H9 (cell line): ENCODE results near the gene ENKUR. TPM values are rescaled to one million over a fixed set of nuclear protein-coding genes. Genes with fewer than 3 reads are reported as not detected.

Source experiments
- DNase-seq: peaks from one replicate; pipeline ENCODE4 v3.0.0-alpha.2; 2017
- H2AFZ ChIP-seq: one replicate; pipeline ENCODE4 v1.6.1; 2013; ENCODE audit warnings: mild to moderate bottlenecking, low read length, control low read depth, moderate library complexity
- H2AK5ac ChIP-seq: 2 replicates; pipeline ENCODE4 v1.6.1; 2013; ENCODE audit warnings: low read length, control low read depth, mixed read lengths; ENCODE audit not compliant: insufficient read length
- H2BK120ac ChIP-seq: one replicate; pipeline ENCODE4 v1.6.1; 2013; ENCODE audit warnings: low read depth, mild to moderate bottlenecking, low read length, control low read depth, inconsistent platforms; ENCODE audit not compliant: poor library complexity, severe bottlenecking
- H2BK12ac ChIP-seq: 2 replicates; pipeline ENCODE4 v1.6.1; 2013; ENCODE audit warnings: low read length, control low read depth, mixed read lengths, low read depth; ENCODE audit not compliant: insufficient read length
- H2BK15ac ChIP-seq: 2 replicates; pipeline ENCODE4 v1.6.1; 2013; ENCODE audit warnings: low read depth, low read length, control low read depth
- H2BK20ac ChIP-seq: one replicate; pipeline ENCODE4 v1.6.1; 2013; ENCODE audit warnings: low read depth, mild to moderate bottlenecking, low read length, control low read depth, inconsistent platforms; ENCODE audit not compliant: poor library complexity, severe bottlenecking
- H2BK5ac ChIP-seq: 2 replicates; pipeline ENCODE4 v1.6.1; 2013; ENCODE audit warnings: low read length, control low read depth, mixed read lengths; ENCODE audit not compliant: insufficient read length
- H3K14ac ChIP-seq: 2 replicates; pipeline ENCODE4 v1.6.1; 2013; ENCODE audit warnings: low read length, control low read depth; ENCODE audit not compliant: insufficient read depth
- H3K18ac ChIP-seq: 2 replicates; pipeline ENCODE4 v1.6.1; 2013; ENCODE audit warnings: low read depth, mild to moderate bottlenecking, mixed read lengths, low read length, control low read depth; ENCODE audit not compliant: insufficient read length
- H3K23ac ChIP-seq: 2 replicates; pipeline ENCODE4 v1.6.1; 2013; ENCODE audit warnings: low read length, control low read depth, mixed read lengths, low read depth; ENCODE audit not compliant: insufficient read length
- H3K23me2 ChIP-seq: 2 replicates; pipeline ENCODE4 v1.6.1; 2013; ENCODE audit warnings: low read depth, mild to moderate bottlenecking, mixed read lengths, low read length, control low read depth; ENCODE audit not compliant: insufficient read length, poor library complexity, severe bottlenecking
- H3K27ac ChIP-seq: 2 replicates; pipeline ENCODE4 v1.5.1; 2013; ENCODE audit warnings: low read length, control low read depth, mixed read lengths, low read depth; ENCODE audit not compliant: insufficient read length
- H3K27me3 ChIP-seq: 2 replicates; pipeline ENCODE4 v1.6.1; 2013; ENCODE audit warnings: low read length, control low read depth, inconsistent platforms; ENCODE audit not compliant: insufficient read depth
- H3K4ac ChIP-seq: 2 replicates; pipeline ENCODE4 v1.6.1; 2013; ENCODE audit warnings: low read depth, mild to moderate bottlenecking, control low read depth, inconsistent platforms, low read length, moderate library complexity
- H3K4me1 ChIP-seq: 2 replicates; pipeline ENCODE4 v1.6.1; 2013; ENCODE audit warnings: low read length, control low read depth, inconsistent platforms; ENCODE audit not compliant: insufficient read depth
- H3K4me2 ChIP-seq: 2 replicates; pipeline ENCODE4 v1.6.1; 2013; ENCODE audit warnings: low read length, control low read depth, mixed read lengths; ENCODE audit not compliant: insufficient read length, insufficient read depth
- H3K56ac ChIP-seq: 2 replicates; pipeline ENCODE4 v1.6.1; 2013; ENCODE audit warnings: low read depth, mild to moderate bottlenecking, mixed read lengths, low read length, control low read depth; ENCODE audit not compliant: insufficient read length
- H3K79me1 ChIP-seq: 2 replicates; pipeline ENCODE4 v1.6.1; 2013; ENCODE audit warnings: low read depth, mild to moderate bottlenecking, moderate library complexity, low read length, control low read depth, inconsistent platforms; ENCODE audit not compliant: insufficient read depth, poor library complexity, severe bottlenecking
- H3K79me2 ChIP-seq: 2 replicates; pipeline ENCODE4 v1.6.1; 2013; ENCODE audit warnings: low read length, control low read depth, inconsistent platforms; ENCODE audit not compliant: insufficient read depth
- H3K9ac ChIP-seq: 2 replicates; pipeline ENCODE4 v1.6.1; 2013; ENCODE audit warnings: low read length, control low read depth, mixed read lengths; ENCODE audit not compliant: insufficient read length; ENCODE audit errors: extremely low read depth
- H3K9me3 ChIP-seq: one replicate; pipeline ENCODE4 v1.6.1; 2013; ENCODE audit warnings: low read depth, low read length, inconsistent platforms; ENCODE audit not compliant: control insufficient read depth
- H3T11ph ChIP-seq: one replicate; pipeline ENCODE4 v1.6.1; 2013; ENCODE audit warnings: mild to moderate bottlenecking, low read length, control low read depth, inconsistent platforms
- H4K20me1 ChIP-seq: one replicate; pipeline ENCODE4 v1.6.1; 2013; ENCODE audit not compliant: control insufficient read depth, insufficient read length, insufficient read depth
- H4K5ac ChIP-seq: 2 replicates; pipeline ENCODE4 v1.6.1; 2013; ENCODE audit warnings: low read depth, mild to moderate bottlenecking, mixed read lengths, low read length, control low read depth; ENCODE audit not compliant: insufficient read length
- H4K8ac ChIP-seq: replicated peaks from 2 replicates; pipeline ENCODE4 v1.6.1; 2013; ENCODE audit warnings: low read length, control low read depth, mixed read lengths, low read depth; ENCODE audit not compliant: insufficient read length
- H4K91ac ChIP-seq: 2 replicates; pipeline ENCODE4 v1.6.1; 2013; ENCODE audit warnings: low read depth, mild to moderate bottlenecking, moderate library complexity, mixed read lengths, low read length, control low read depth; ENCODE audit not compliant: insufficient read length
- H3K27ac Mint-ChIP-seq, 3 experiments: 2 replicates in 2 of 3; 3 replicates in 1 of 3; pipeline ENCODE4 v1.8.0; 2020 to 2021; ENCODE audit warnings: mixed read lengths in 3 of 3, mild to moderate bottlenecking in 1 of 3, moderate library complexity in 1 of 3
- H3K27me3 Mint-ChIP-seq: 2 replicates; pipeline ENCODE4 v1.8.0; 2021; ENCODE audit warnings: low read depth, mild to moderate bottlenecking, moderate library complexity, mixed read lengths
- H3K36me3 Mint-ChIP-seq, 3 experiments: 2 replicates in 2 of 3; 3 replicates in 1 of 3; pipeline ENCODE4 v1.8.0; 2020 to 2021; ENCODE audit warnings: low read depth in 3 of 3, mixed read lengths in 3 of 3; ENCODE audit not compliant: insufficient read depth in 1 of 3
- H3K4me1 Mint-ChIP-seq, 2 experiments: 2 replicates each; pipeline ENCODE4 v1.8.0; 2020; ENCODE audit warnings: mixed read lengths in 2 of 2
- H3K4me3 Mint-ChIP-seq, 2 experiments: 2 replicates in 1 of 2; 3 replicates in 1 of 2; pipeline ENCODE4 v1.8.0; 2020 to 2021; ENCODE audit warnings: mild to moderate bottlenecking in 2 of 2, mixed read lengths in 2 of 2, moderate library complexity in 1 of 2
- H3K9me3 Mint-ChIP-seq, 2 experiments: 2 replicates in 1 of 2; 3 replicates in 1 of 2; pipeline ENCODE4 v1.8.0; 2020; ENCODE audit warnings: mild to moderate bottlenecking in 2 of 2, mixed read lengths in 2 of 2, moderate library complexity in 1 of 2
- CTCF ChIP-seq: fragments of 200-600 bp; sonication (generic); conservative IDR thresholded peaks from 3 replicates; pipeline ENCODE4 v1.8.0; 2021; ENCODE audit warnings: antibody characterized with exemption, mild to moderate bottlenecking
- WGBS: extraction: QIAGEN DNeasy Blood & Tissue Kit; methylation state at CpG from one replicate; pipeline ENCODE4 v1.1.7; 2013; ENCODE audit warnings: missing lambda C conversion rate, low lambda C conversion rate, mixed read lengths; ENCODE audit not compliant: insufficient read length; ENCODE audit errors: extremely low coverage; 5-methylcytosine and 5-hydroxymethylcytosine counted together
- total RNA-seq: library from RNA; stranded (reverse); gene quantifications from 2 replicates; pipeline ENCODE4 v1.2.1, GENCODE V29; 2021

The ENKUR gene
- total RNA-seq, 1 experiment from 2014 or later, result not detected

GRCh38 chr10:24992512-24993133 is 23.3 kb downstream of the ENKUR start:
- no peaks in the 10 kb centered on the region for H3K27me3 Mint-ChIP-seq

More at GRCh38 chr10:24992512-24993133, 23.3 kb downstream of the ENKUR start:
- Histone ChIP-seq H2BK5ac (no peak overlapping the region), H4K8ac (no peak overlapping the region), H4K20me1 (no peaks in the 10 kb centered on the region), H2BK20ac (no peak overlapping the region), H3K4ac (no peak overlapping the region), H4K5ac (no peak overlapping the region), H3K56ac (no peak overlapping the region), H2BK12ac (no peak overlapping the region), H3K9ac (no peak overlapping the region), H2BK15ac (no peak overlapping the region), H2AFZ (no peak overlapping the region), H3K27me3 (no peaks in the 10 kb centered on the region), H3K79me2 (no peaks in the 10 kb centered on the region), H2AK5ac (no peak overlapping the region), H3K23ac (no peak overlapping the region), H3K79me1 (no peaks in the 10 kb centered on the region), H3K4me2 (no peak overlapping the region), H3K9me3 (no peaks in the 10 kb centered on the region), H3K4me1 (no peaks in the 10 kb centered on the region), H3K23me2 (no peaks in the 10 kb centered on the region), H3K27ac (no peak overlapping the region), H2BK120ac (no peak overlapping the region), H4K91ac (no peak overlapping the region), H3T11ph (no peak overlapping the region), H3K14ac (no peak overlapping the region), H3K18ac (no peak overlapping the region)
- Mint-ChIP-seq H3K27ac (no peak overlapping the region), H3K9me3 (no peaks in the 10 kb centered on the region), H3K4me1 (no peaks in the 10 kb centered on the region), H3K36me3 (no peaks in the 10 kb centered on the region), H3K4me3 (no peak overlapping the region)
- WGBS, result no CpG with 5 or more reads among the region's 3 CpGs
- no peak for TF ChIP-seq CTCF
- DNase-seq, result no peak
